HG03159 (cell line): Measurements from ENCODE around the gene FHL2.
"Not testable (repeated sequence)": the region's sequence is repeated elsewhere in the genome, so short reads cannot be mapped to it uniquely, and the experiment has no call there.

ENCODE experiments used
- ATAC-seq: cut with Tn5 transposase; IDR thresholded peaks from one replicate; pipeline ENCODE4 v1.9.1; 2021; ENCODE audit warnings: mild to moderate bottlenecking, moderate library complexity; ENCODE audit not compliant: unreplicated experiment

The FHL2 gene

GRCh38 chr2:105357122-105357521 lies 41.7 kb downstream of the FHL2 start:
- no peak for ATAC-seq

GRCh38 chr2:105344704-105345345 lies 54.0 kb downstream of the FHL2 start:
- no peak for ATAC-seq

GRCh38 chr2:105339414-105339813 lies 59.4 kb downstream of the FHL2 start:
- ATAC-seq, result no peak

GRCh38 chr2:105338020-105338385 lies 60.8 kb downstream of the FHL2 start:
- ATAC-seq, result peak; percentile 23

GRCh38 chr2:105337122-105338019 lies 61.5 kb downstream of the FHL2 start, which contains the start of gene C2orf49:
C2orf49 (plus strand) TSS chr2:105337540; CDS start chr2:105337588, 48 bp downstream.
- ATAC-seq, result peak; percentile 90

GRCh38 chr2:105336786-105337121 lies 62.1 kb downstream of the FHL2 start:
- ATAC-seq, result no peak

GRCh38 chr2:105335469-105335868 lies 63.4 kb downstream of the FHL2 start:
- no peak for ATAC-seq

GRCh38 chr2:105334211-105334610 lies 64.6 kb downstream of the FHL2 start:
- no peak for ATAC-seq

GRCh38 chr2:105330681-105331375 lies 68.0 kb downstream of the FHL2 start:
- no peak for ATAC-seq

- peak; percentile 72 for ATAC-seq
Observed at GRCh38 chr2:105329561-105330495, 69.0 kb downstream of the FHL2 start, which contains the start of gene TGFBRAP1. TGFBRAP1 (minus strand) TSS chr2:105329735; CDS start chr2:105308301, 21,434 bp downstream.

GRCh38 chr2:105329197-105329554 lies 69.7 kb downstream of the FHL2 start:
- ATAC-seq, result peak; percentile 17

- ATAC-seq, result no peak
Observed at GRCh38 chr2:105328281-105329196, 70.3 kb downstream of the FHL2 start.

GRCh38 chr2:105327690-105328089 lies 71.2 kb downstream of the FHL2 start:
- no peak for ATAC-seq

- not testable (repeated sequence) for ATAC-seq
Observed at GRCh38 chr2:105327271-105327670, 71.6 kb downstream of the FHL2 start.

- no peak for ATAC-seq
Observed at GRCh38 chr2:105325389-105325963, 73.4 kb downstream of the FHL2 start.

- ATAC-seq, result no peak
Observed at GRCh38 chr2:105324732-105325131, 74.1 kb downstream of the FHL2 start.

GRCh38 chr2:105324101-105324500 lies 74.8 kb downstream of the FHL2 start:
- no peak for ATAC-seq

GRCh38 chr2:105323111-105323510 lies 75.7 kb downstream of the FHL2 start:
- no peak for ATAC-seq
